ENCODE measurements around the gene FRMPD4.

The FRMPD4 gene

DNA sequence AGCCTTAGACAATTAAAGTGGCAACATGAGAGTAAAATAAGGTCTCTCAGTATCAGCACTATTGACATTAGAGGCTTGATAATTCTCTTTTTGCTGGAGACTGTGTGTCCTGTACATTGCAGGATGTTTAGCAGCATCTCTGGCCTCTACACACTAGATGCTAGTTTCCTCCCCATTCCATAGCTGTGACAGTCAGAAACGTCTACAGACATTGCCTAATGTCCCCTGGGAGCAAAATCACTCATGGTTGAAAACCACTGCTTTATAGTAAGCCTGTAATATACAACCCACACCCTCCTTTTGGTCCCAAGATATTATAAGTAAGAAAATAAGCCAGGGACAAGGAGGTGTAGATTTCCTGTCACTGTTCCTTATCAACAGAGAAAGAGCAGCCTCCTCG, 166.0 kb downstream of the FRMPD4 start:
- H3K4me3 ChIP-seq (replicated peaks; ENCODE audit: low read depth, low read length), result no peak overlapping the region
- no peak for DNase-seq (ENCODE audit: extremely low read depth, low read depth)
- TF ChIP-seq, protein P1, sequence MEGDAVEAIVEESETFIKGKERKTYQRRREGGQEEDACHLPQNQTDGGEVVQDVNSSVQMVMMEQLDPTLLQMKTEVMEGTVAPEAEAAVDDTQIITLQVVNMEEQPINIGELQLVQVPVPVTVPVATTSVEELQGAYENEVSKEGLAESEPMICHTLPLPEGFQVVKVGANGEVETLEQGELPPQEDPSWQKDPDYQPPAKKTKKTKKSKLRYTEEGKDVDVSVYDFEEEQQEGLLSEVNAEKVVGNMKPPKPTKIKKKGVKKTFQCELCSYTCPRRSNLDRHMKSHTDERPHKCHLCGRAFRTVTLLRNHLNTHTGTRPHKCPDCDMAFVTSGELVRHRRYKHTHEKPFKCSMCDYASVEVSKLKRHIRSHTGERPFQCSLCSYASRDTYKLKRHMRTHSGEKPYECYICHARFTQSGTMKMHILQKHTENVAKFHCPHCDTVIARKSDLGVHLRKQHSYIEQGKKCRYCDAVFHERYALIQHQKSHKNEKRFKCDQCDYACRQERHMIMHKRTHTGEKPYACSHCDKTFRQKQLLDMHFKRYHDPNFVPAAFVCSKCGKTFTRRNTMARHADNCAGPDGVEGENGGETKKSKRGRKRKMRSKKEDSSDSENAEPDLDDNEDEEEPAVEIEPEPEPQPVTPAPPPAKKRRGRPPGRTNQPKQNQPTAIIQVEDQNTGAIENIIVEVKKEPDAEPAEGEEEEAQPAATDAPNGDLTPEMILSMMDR (IDR thresholded peaks at IDR 0.05; ENCODE audit: low read depth, low read length, missing control alignments), result no peak

- H3K4me3 ChIP-seq (replicated peaks; ENCODE audit: low read depth, low read length), result no peak overlapping the region
- DNase-seq (ENCODE audit: extremely low read depth, low read depth), result no peak
- TF ChIP-seq, protein P1 (IDR thresholded peaks at IDR 0.05; ENCODE audit: low read depth, low read length, missing control alignments), result no peak
Measured at GRCh38 chrX:12307961-12308360, 169.7 kb downstream of the FRMPD4 start.

- no peak overlapping the region for H3K4me3 ChIP-seq (replicated peaks; ENCODE audit: low read depth, low read length)
- no peak for DNase-seq (ENCODE audit: extremely low read depth, low read depth)
- TF ChIP-seq, protein P1 (IDR thresholded peaks at IDR 0.05; ENCODE audit: low read depth, low read length, missing control alignments), result no peak
Measured at GRCh38 chrX:12308420-12308819, 170.1 kb downstream of the FRMPD4 start.

GRCh38 chrX:12309040-12309743, 170.9 kb downstream of the FRMPD4 start:
- TF ChIP-seq, protein P1 (IDR thresholded peaks at IDR 0.05; ENCODE audit: low read depth, low read length, missing control alignments), result no peak
- no peak for DNase-seq (ENCODE audit: extremely low read depth, low read depth)
- no peak overlapping the region for H3K4me3 ChIP-seq (replicated peaks; ENCODE audit: low read depth, low read length)

DNA sequence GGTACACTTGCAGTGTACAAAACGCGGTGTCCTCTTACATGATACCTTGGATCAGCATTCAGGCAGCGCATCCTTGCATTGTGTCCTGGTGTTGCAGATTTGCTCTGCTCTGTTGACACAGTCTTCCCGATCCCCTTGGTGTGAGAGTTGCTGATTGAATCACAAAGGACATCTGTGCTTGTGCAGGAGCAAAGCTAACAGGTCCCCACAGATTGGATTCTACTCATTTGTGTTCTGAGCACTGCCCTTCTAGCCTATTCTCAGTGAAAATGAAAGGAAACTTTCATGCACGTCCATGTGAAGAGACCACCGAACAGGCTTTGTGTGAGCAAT, 171.4 kb downstream of the FRMPD4 start:
- DNase-seq (ENCODE audit: extremely low read depth, low read depth), result no peak

DNA sequence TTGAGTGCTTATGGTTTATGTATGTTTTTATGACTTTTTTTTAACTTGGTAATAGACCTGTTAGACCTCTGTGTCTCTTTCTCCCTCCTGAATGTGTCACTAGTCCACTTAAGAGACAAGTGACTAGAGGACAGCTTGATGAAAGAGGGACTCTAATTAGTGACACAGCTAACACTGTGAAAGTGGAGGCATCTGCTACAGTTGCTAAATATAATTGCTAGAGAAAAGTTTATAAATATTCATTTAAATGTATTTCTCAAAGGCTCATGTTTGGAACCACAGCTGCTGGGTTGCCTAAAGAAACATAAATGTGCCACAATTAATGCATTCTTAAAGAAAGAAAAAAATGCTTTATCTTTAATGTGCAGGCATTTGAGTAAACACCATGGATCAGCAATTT, 176.4 kb downstream of the FRMPD4 start:
- DNase-seq (ENCODE audit: extremely low read depth, low read depth), result no peak
- TF ChIP-seq, protein P1 (IDR thresholded peaks at IDR 0.05; ENCODE audit: low read depth, low read length, missing control alignments), result no peak
- H3K4me3 ChIP-seq (replicated peaks; ENCODE audit: low read depth, low read length), result no peak overlapping the region

More for the DNA sequence above, 171.4 kb downstream of the FRMPD4 start:
- TF ChIP-seq, protein P1 (IDR thresholded peaks at IDR 0.05; ENCODE audit: low read depth, low read length, missing control alignments), result no peak
- no peak overlapping the region for H3K4me3 ChIP-seq (replicated peaks; ENCODE audit: low read depth, low read length)

DNA sequence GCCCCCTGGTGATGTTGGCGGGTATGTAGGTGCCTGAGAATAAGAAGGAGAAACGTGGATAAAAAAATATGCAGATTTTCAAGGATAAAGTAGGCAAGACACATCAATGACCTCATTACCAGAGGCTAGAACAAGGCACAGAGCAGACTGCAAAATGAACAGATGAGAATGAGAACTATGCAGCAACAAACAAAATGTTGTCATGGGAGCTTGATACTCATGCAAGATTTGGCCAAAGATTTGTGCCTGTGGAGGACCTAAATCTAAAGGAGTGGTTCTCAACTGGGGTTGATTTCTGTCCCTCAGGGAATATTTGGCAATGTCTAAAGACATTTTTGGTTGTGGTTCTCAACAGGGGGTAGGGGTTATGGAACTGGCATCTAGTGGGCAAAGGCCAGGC, 177.3 kb downstream of the FRMPD4 start:
- DNase-seq (ENCODE audit: extremely low read depth, low read depth), result no peak
- TF ChIP-seq, protein P1 (IDR thresholded peaks at IDR 0.05; ENCODE audit: low read depth, low read length, missing control alignments), result no peak
- H3K4me3 ChIP-seq (replicated peaks; ENCODE audit: low read depth, low read length), result no peak overlapping the region
